ENCODE data around the gene LTB4R2. TPM values are rescaled to one million over a fixed set of nuclear protein-coding genes. Genes with fewer than 3 reads are reported as not detected.

LTB4R2 gene
- total RNA-seq, 1 donor from 2014 or later = 1.6 TPM

DNA sequence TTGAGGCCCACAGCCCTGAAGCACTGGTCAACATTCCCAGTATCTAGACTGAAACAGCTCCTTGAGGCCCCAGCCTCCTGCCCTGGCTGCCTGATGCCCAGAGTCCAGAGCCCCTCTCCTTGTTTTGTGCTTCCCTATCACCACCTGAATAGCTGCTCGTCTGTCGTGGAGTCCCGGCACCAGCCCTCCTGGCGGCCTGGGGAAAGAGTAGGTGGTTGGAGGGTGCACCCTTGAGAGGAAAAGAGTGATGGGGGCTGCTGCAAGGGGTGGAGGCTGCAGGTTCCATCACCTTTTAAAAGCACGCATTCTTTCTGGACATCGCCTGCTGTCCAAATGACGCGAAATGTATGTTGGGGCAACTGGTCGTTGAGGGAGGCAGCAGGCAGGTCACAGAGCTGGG, 41.7 kb upstream of the LTB4R2 start:
- no peak overlapping the region for H3K27ac ChIP-seq (ENCODE audit: low read depth, low read length)
- H3K4me3 ChIP-seq (ENCODE audit: low read length in 3 of 3) = no peak overlapping the region
- H3K9me3 ChIP-seq (ENCODE audit: control insufficient read depth in 3 of 3, low read length in 3 of 3) = no peaks in the 10 kb centered on the region
- no peak overlapping the region for H3K9ac ChIP-seq (ENCODE audit: low read depth in 1 of 3, low read length in 3 of 3)
- peaks cover 0 to 15% (median 9%) of the 10 kb centered on the region in 3 donors for H3K4me1 ChIP-seq (ENCODE audit: control insufficient read depth in 3 of 3, insufficient read depth in 3 of 3, low read length in 3 of 3)
- no peaks in the 10 kb centered on the region for H3K27me3 ChIP-seq (ENCODE audit: control insufficient read depth in 3 of 3, insufficient read depth in 3 of 3, low read length in 3 of 3)
- H3K36me3 ChIP-seq (ENCODE audit: control insufficient read depth in 3 of 3, insufficient read depth in 3 of 3, low read length in 3 of 3) = peaks cover 29 to 48% (median 39%) of the 10 kb centered on the region in 3 donors

DNA sequence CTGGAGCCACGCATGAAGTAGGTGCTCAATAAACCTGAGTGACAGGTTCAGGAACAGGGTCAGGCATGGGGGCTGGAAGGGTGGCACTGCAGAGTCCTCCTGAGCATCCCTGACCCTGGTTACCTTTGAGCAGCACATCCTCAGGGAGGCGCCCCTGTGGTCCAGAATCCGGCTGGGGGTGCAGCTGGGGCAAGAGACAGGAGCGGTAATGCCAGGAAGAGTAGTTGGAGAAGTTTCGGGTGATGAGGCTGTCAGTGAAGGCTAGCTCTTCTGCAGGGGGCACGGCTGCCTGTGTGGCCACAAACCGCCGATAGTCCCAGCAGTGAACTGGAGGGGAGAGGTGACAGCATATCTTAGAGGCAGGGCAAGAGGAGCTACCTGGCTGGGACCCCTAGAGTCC, 40.6 kb upstream of the LTB4R2 start:
- Histone ChIP-seq H3K36me3 (ENCODE audit: control insufficient read depth in 3 of 3, insufficient read depth in 3 of 3, low read length in 3 of 3) (peaks cover 29 to 48% (median 39%) of the 10 kb centered on the region in 3 donors), H3K4me1 (ENCODE audit: control insufficient read depth in 3 of 3, insufficient read depth in 3 of 3, low read length in 3 of 3) (peaks cover 0 to 15% (median 13%) of the 10 kb centered on the region in 3 donors), H3K27me3 (ENCODE audit: control insufficient read depth in 3 of 3, insufficient read depth in 3 of 3, low read length in 3 of 3) (no peaks in the 10 kb centered on the region), H3K4me3 (ENCODE audit: low read length in 3 of 3) (no peak overlapping the region), H3K9me3 (ENCODE audit: control insufficient read depth in 3 of 3, low read length in 3 of 3) (no peaks in the 10 kb centered on the region), H3K9ac (ENCODE audit: low read depth in 1 of 3, low read length in 3 of 3) (no peak overlapping the region), H3K27ac (ENCODE audit: low read depth, low read length) (no peak overlapping the region)

DNA sequence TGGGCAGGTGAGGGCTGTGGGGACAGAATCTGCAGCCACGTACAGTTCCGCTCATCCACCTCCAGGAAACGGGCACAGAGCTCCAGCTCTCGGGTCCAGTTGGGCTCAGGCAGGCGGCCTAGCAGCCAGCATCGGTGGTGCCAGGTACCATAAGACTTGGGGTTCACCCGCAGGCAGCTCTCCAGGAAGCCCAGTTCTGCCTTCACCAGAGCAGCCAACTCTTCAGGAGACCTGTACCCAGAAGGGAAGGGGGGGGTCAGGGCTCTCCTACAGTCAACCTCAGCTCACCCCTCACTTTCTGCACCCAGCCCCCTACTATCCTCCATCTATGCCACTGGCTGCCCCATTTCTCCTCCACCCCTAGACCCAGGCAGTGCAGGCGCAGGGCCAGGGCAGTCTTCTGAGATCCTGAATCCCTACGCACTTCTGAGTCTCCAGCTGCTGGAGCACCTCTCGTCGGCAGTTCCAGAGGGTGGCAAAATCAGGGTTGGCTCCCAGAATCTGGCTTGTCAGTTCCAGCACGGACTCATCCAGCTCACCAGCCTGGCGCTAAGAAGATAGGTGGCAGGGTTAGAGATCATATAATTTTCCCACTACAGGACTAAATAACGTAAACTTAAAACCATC, 39.9 kb upstream of the LTB4R2 start:
- Histone ChIP-seq H3K27me3 (ENCODE audit: control insufficient read depth in 3 of 3, insufficient read depth in 3 of 3, low read length in 3 of 3) (no peaks in the 10 kb centered on the region), H3K9me3 (ENCODE audit: control insufficient read depth in 3 of 3, low read length in 3 of 3) (no peaks in the 10 kb centered on the region), H3K4me1 (ENCODE audit: control insufficient read depth in 3 of 3, insufficient read depth in 3 of 3, low read length in 3 of 3) (peaks cover 0 to 15% (median 13%) of the 10 kb centered on the region in 3 donors), H3K27ac (ENCODE audit: low read depth, low read length) (no peak overlapping the region), H3K9ac (ENCODE audit: low read depth in 1 of 3, low read length in 3 of 3) (no peak overlapping the region), H3K36me3 (ENCODE audit: control insufficient read depth in 3 of 3, insufficient read depth in 3 of 3, low read length in 3 of 3) (peaks cover 26 to 44% (median 39%) of the 10 kb centered on the region in 3 donors), H3K4me3 (ENCODE audit: low read length in 3 of 3) (no peak overlapping the region)

DNA sequence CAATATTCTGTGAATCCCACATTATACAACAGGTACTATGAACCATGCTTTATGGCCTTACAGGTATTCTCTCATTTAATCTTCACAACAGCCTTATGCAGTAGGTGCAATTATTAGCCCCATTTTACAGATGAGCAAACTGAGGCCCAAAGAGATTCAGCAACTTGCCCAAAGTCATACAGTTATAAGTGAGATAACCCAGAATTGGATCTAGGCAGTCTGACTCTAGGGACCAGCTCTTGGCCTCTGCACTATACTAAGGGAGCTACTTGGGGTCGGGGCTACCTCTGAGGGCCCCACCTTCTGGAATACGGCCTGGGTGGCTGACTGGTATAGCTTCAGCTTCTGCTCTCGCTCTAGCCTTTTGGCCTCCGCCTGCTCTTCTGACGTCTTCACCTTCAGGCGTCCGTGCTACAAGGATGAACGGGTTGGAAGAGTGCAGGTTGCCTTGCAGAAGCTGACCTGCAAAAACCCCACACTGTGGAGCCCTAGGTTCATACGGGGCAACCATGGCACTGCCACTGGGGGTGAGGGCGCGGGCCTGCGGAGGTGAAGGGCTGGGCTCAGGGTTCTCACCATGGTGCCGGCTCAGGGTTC, 39.3 kb upstream of the LTB4R2 start:
- Histone ChIP-seq H3K27me3 (ENCODE audit: control insufficient read depth in 3 of 3, insufficient read depth in 3 of 3, low read length in 3 of 3) (no peaks in the 10 kb centered on the region), H3K9ac (ENCODE audit: low read depth in 1 of 3, low read length in 3 of 3) (peak overlapping the region; percentile 98 to 99 (median 98)), H3K27ac (ENCODE audit: low read depth, low read length) (peak overlapping the region; percentile 96), H3K9me3 (ENCODE audit: control insufficient read depth in 3 of 3, low read length in 3 of 3) (no peaks in the 10 kb centered on the region), H3K36me3 (ENCODE audit: control insufficient read depth in 3 of 3, insufficient read depth in 3 of 3, low read length in 3 of 3) (peaks cover 26 to 38% (median 36%) of the 10 kb centered on the region in 3 donors), H3K4me3 (ENCODE audit: low read length in 3 of 3) (peak overlapping the region; percentile 94 to 98 (median 98)), H3K4me1 (ENCODE audit: control insufficient read depth in 3 of 3, insufficient read depth in 3 of 3, low read length in 3 of 3) (peaks cover 0 to 15% (median 13%) of the 10 kb centered on the region in 3 donors)

DNA sequence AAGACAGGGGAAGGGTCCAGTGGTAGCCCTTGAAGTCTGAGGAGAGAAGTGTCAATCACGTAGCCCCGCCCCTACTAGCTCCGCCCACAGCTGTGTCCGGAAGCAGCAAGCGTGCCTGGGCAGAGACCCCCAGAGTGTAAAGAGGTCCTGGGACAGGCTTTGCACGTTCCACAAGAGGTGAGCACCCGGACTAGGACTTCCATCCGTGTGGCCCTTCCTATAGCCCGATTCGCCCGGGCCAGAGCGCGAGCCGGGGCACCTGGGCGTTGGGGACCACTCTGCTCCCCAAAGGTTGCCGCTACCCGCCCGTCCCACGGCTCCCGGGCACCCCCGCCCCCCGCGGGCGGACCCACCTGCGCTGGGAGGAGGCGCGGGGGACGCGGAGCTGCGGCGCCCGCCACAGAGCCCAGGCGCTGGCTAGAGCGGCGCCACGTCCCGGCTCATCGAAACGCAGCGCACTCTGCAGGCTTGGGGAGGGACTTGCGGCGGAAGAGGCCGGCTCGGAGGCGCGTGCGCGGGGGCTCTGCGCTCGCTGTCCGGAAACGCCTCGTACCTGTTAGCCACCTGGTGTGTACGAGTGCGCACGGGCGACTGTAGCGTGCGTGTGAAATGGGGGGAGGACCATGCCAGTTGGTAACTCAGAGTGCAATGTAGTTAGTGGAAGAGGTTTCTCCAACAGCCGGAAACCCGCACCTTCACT, 38.7 kb upstream of the LTB4R2 start, which contains the start of gene RABGGTA:
RABGGTA (minus strand) TSS at position 464 of the 700 bp plus-strand sequence. CDS start 482 bp downstream, outside the sequence.
- peak within 1 kb of the TSS; percentile 96 for H3K27ac ChIP-seq (ENCODE audit: low read depth, low read length)
- H3K27me3 ChIP-seq (ENCODE audit: control insufficient read depth in 3 of 3, insufficient read depth in 3 of 3, low read length in 3 of 3) = no peaks in the 10 kb centered on the region
- H3K36me3 ChIP-seq (ENCODE audit: control insufficient read depth in 3 of 3, insufficient read depth in 3 of 3, low read length in 3 of 3) = peaks cover 23 to 32% (median 31%) of the 10 kb centered on the region in 3 donors
- H3K9me3 ChIP-seq (ENCODE audit: control insufficient read depth in 3 of 3, low read length in 3 of 3) = no peaks in the 10 kb centered on the region
- peak within 1 kb of the TSS; percentile 98 to 99 (median 98) for H3K9ac ChIP-seq (ENCODE audit: low read depth in 1 of 3, low read length in 3 of 3)
- peaks cover 0 to 15% (median 13%) of the 10 kb centered on the region in 3 donors for H3K4me1 ChIP-seq (ENCODE audit: control insufficient read depth in 3 of 3, insufficient read depth in 3 of 3, low read length in 3 of 3)
- H3K4me3 ChIP-seq (ENCODE audit: low read length in 3 of 3) = peak within 1 kb of the TSS; percentile 94 to 98 (median 98)

DNA sequence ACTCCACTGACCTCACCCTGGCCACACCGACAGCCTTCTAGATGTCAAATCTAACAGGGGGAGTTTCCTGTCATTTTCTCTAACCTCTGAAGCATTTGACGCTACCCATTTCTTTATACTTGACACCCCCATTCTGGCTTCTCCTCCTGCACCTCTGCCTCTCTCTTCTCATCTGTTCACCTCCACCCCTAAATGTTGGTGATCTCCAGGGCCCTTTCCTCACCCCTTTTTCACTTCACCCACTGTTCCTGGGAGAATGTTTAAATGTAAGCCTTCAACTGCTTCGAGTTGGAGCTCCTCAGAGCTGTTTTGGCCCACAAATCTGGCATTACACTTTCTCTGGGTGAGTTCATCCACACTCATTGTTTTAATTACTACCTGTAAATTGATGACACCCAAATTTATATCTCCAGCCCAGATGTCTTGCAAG, 38.1 kb upstream of the LTB4R2 start:
- H3K9me3 ChIP-seq (ENCODE audit: control insufficient read depth in 3 of 3, low read length in 3 of 3) = no peaks in the 10 kb centered on the region
- H3K27me3 ChIP-seq (ENCODE audit: control insufficient read depth in 3 of 3, insufficient read depth in 3 of 3, low read length in 3 of 3) = no peaks in the 10 kb centered on the region
- peak overlapping the region; percentile 94 to 98 (median 98) for H3K4me3 ChIP-seq (ENCODE audit: low read length in 3 of 3)
- H3K27ac ChIP-seq (ENCODE audit: low read depth, low read length) = peak overlapping the region; percentile 96
- peak overlapping the region; percentile 98 to 99 (median 98) for H3K9ac ChIP-seq (ENCODE audit: low read depth in 1 of 3, low read length in 3 of 3)
- H3K4me1 ChIP-seq (ENCODE audit: control insufficient read depth in 3 of 3, insufficient read depth in 3 of 3, low read length in 3 of 3) = peaks cover 0 to 15% (median 13%) of the 10 kb centered on the region in 3 donors
- peaks cover 18 to 26% (median 25%) of the 10 kb centered on the region in 3 donors for H3K36me3 ChIP-seq (ENCODE audit: control insufficient read depth in 3 of 3, insufficient read depth in 3 of 3, low read length in 3 of 3)

DNA sequence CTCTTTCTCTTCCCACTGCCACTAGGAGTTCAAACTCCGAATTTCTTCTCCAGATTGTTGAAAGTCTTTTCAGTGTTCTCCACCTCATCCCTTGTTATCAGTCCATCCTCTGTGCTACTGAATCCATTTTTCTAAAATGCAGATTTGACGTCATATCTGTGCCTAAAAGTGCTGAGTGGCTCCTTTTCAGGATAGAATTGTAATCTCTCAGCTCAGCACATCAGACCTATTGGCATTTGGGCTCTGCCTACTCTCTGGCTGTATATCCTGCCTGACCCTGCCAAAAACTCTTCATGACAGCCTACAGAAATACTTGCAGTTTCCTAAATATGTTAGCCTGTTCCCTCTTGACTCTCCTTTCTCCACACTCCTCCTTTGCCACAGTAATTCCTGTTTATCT, 37.5 kb upstream of the LTB4R2 start:
- Histone ChIP-seq H3K9ac (ENCODE audit: low read depth in 1 of 3, low read length in 3 of 3) (no peak overlapping the region), H3K4me1 (ENCODE audit: control insufficient read depth in 3 of 3, insufficient read depth in 3 of 3, low read length in 3 of 3) (peaks cover 0 to 15% (median 13%) of the 10 kb centered on the region in 3 donors), H3K9me3 (ENCODE audit: control insufficient read depth in 3 of 3, low read length in 3 of 3) (no peaks in the 10 kb centered on the region), H3K36me3 (ENCODE audit: control insufficient read depth in 3 of 3, insufficient read depth in 3 of 3, low read length in 3 of 3) (peaks cover 12 to 20% (median 19%) of the 10 kb centered on the region in 3 donors), H3K4me3 (ENCODE audit: low read length in 3 of 3) (no peak overlapping the region), H3K27me3 (ENCODE audit: control insufficient read depth in 3 of 3, insufficient read depth in 3 of 3, low read length in 3 of 3) (no peaks in the 10 kb centered on the region), H3K27ac (ENCODE audit: low read depth, low read length) (no peak overlapping the region)

DNA sequence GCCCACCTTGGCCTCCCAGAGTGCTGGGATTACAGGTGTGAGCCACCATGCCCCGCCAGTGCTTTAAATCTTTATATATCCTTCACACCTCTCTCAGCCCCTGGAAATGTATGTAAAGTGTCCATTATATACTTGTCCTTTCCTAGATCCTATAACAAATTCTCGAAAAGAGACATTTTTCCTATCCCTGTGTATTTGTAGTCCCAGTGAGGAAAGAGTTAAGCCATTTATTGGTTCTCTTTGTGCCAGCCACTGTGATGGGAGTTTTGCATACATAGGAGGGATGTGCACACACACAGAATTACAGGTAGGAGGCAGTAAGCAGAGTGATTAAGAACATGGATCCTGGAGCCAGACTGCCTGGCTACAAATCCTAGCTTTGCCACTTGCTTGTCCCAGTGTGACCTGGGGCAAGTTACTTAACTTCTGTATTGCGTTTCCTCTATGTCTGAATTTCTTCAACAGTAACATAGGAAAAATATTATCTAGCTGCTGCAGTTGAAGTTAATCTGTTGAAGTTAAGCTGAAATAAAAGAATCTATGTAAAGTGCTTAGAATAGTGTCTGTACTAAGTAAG, 36.4 kb upstream of the LTB4R2 start:
- Histone ChIP-seq H3K27me3 (ENCODE audit: control insufficient read depth in 3 of 3, insufficient read depth in 3 of 3, low read length in 3 of 3) (no peaks in the 10 kb centered on the region), H3K36me3 (ENCODE audit: control insufficient read depth in 3 of 3, insufficient read depth in 3 of 3, low read length in 3 of 3) (peaks cover 10 to 15% (median 12%) of the 10 kb centered on the region in 3 donors), H3K9ac (ENCODE audit: low read depth in 1 of 3, low read length in 3 of 3) (no peak overlapping the region), H3K27ac (ENCODE audit: low read depth, low read length) (no peak overlapping the region), H3K9me3 (ENCODE audit: control insufficient read depth in 3 of 3, low read length in 3 of 3) (no peaks in the 10 kb centered on the region), H3K4me1 (ENCODE audit: control insufficient read depth in 3 of 3, insufficient read depth in 3 of 3, low read length in 3 of 3) (peaks cover 0 to 15% (median 13%) of the 10 kb centered on the region in 3 donors), H3K4me3 (ENCODE audit: low read length in 3 of 3) (no peak overlapping the region)

DNA sequence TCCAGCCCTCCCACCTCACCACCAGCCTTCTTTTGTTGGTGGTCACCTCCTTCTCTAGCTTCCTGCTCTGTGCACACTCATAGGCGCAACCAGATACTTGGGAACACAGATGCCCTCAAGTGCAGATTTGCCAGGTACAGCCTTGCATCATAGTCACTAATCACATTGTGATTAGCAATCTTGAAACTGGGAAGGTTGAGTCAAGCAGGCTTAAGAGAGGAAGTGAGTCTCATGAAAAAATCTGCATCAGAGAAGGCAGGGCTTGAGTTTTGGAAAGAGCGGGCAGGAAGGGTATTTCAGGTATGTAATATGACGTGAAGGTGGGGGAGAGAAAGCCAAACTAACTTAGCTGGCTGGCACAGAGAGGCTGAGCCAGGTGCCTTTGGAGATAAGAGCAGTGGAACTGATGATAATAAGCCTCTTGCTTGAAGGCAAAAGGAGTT, 35.8 kb upstream of the LTB4R2 start:
- H3K9me3 ChIP-seq (ENCODE audit: control insufficient read depth in 3 of 3, low read length in 3 of 3) = no peaks in the 10 kb centered on the region
- no peak overlapping the region for H3K4me3 ChIP-seq (ENCODE audit: low read length in 3 of 3)
- peaks cover 6 to 10% (median 6%) of the 10 kb centered on the region in 3 donors for H3K36me3 ChIP-seq (ENCODE audit: control insufficient read depth in 3 of 3, insufficient read depth in 3 of 3, low read length in 3 of 3)
- peaks cover 0 to 15% (median 13%) of the 10 kb centered on the region in 3 donors for H3K4me1 ChIP-seq (ENCODE audit: control insufficient read depth in 3 of 3, insufficient read depth in 3 of 3, low read length in 3 of 3)
- H3K9ac ChIP-seq (ENCODE audit: low read depth in 1 of 3, low read length in 3 of 3) = no peak overlapping the region
- H3K27ac ChIP-seq (ENCODE audit: low read depth, low read length) = no peak overlapping the region
- no peaks in the 10 kb centered on the region for H3K27me3 ChIP-seq (ENCODE audit: control insufficient read depth in 3 of 3, insufficient read depth in 3 of 3, low read length in 3 of 3)

Measured in skeletal muscle tissue (tissue), 4 donors.